MCF 10A (cell line): ENCODE data around the gene BACH2. TPM values are rescaled to one million over a fixed set of nuclear protein-coding genes. Genes with fewer than 3 reads are reported as not detected.

Source experiments
- BruUV-seq: library from RNA; stranded (reverse); fragments of 400-500 nt; replicated peaks from 2 replicates; lab custom pipeline; 2021; lab: Mats Ljungman, UMichigan
- CTCF ChIA-PET: fragments of 300-600 bp; sonication (Branson Sonifier 250); formaldehyde crosslinking; extraction: SDS; loops from one replicate; lab custom pipeline; 2021; ENCODE audit warnings: antibody characterized with exemption, inconsistent platforms; lab: Yijun Ruan, JAX
- POLR2A ChIA-PET: fragments of 300-600, 350-650 bp; sonication (Branson Sonifier 250); formaldehyde crosslinking; extraction: SDS; loops from one replicate; lab custom pipeline; 2020; ENCODE audit warnings: antibody characterized with exemption, inconsistent platforms; lab: Yijun Ruan, JAX
- DNase-seq: peaks from one replicate; pipeline ENCODE4 v3.0.0-alpha.2; 2018; ENCODE audit not compliant: unreplicated experiment
- H3K27ac Mint-ChIP-seq: one replicate; pipeline ENCODE4 v1.8.0; 2022; ENCODE audit warnings: mild to moderate bottlenecking, low read depth, mixed read lengths; ENCODE audit not compliant: unreplicated experiment
- H3K27me3 Mint-ChIP-seq: one replicate; pipeline ENCODE4 v1.8.0; 2022; ENCODE audit warnings: mixed read lengths; ENCODE audit not compliant: insufficient read depth, unreplicated experiment
- H3K36me3 Mint-ChIP-seq: one replicate; pipeline ENCODE4 v1.8.0; 2022; ENCODE audit warnings: mild to moderate bottlenecking, moderate library complexity, mixed read lengths; ENCODE audit not compliant: insufficient read depth, unreplicated experiment
- H3K4me1 Mint-ChIP-seq: one replicate; pipeline ENCODE4 v1.8.0; 2022; ENCODE audit warnings: mixed read lengths; ENCODE audit not compliant: insufficient read depth, unreplicated experiment
- H3K4me3 Mint-ChIP-seq: one replicate; pipeline ENCODE4 v1.8.0; 2022; ENCODE audit warnings: mild to moderate bottlenecking, moderate library complexity, mixed read lengths; ENCODE audit not compliant: unreplicated experiment
- H3K9me3 Mint-ChIP-seq: one replicate; pipeline ENCODE4 v1.8.0; 2022; ENCODE audit warnings: mixed read lengths; ENCODE audit not compliant: unreplicated experiment
- CTCF ChIP-seq: fragments of 200-600 bp; IDR thresholded peaks from one replicate; pipeline ENCODE4 v1.8.0; 2022; ENCODE audit warnings: antibody characterized with exemption, mild to moderate bottlenecking; ENCODE audit not compliant: unreplicated experiment
- intact Hi-C: fragments of 100-400 bp; cut with micrococcal nuclease; formaldehyde crosslinking; loops from 2 replicates; pipeline ENCODE4 v1.14.1; 2022
- total RNA-seq: library from RNA; stranded (reverse); gene quantifications from 2 replicates; pipeline ENCODE4 v1.2.3, GENCODE V29; 2022

Gene BACH2
- total RNA-seq, 1 experiment from 2014 or later = 9.9 TPM

- TF ChIP-seq CTCF = no peak
- Mint-ChIP-seq H3K36me3 (no peaks in the 10 kb centered on the region), H3K27ac (no peak overlapping the region), H3K4me1 (peaks cover 10% of the 10 kb centered on the region), H3K27me3 (no peaks in the 10 kb centered on the region), H3K9me3 (peaks cover 34% of the 10 kb centered on the region), H3K4me3 (no peak overlapping the region)
- POLR2A ChIA-PET = no interaction called here
- DNase-seq = no peak
- BruUV-seq = no TSS peak
- CTCF ChIA-PET = interaction anchor here (1.5 kb wide), 1 partner anchor 171 kb away, joined by 4 read pairs; no protein-coding TSS in a partner anchor
- intact Hi-C loops = no loop called here
Observed at GRCh38 chr6:90111387-90111786, 185.3 kb downstream of the BACH2 start.

GRCh38 chr6:90110971-90111370, 185.7 kb downstream of the BACH2 start:
- ChIA-PET POLR2A (no interaction called here), CTCF (interaction anchor here (1.5 kb wide), 1 partner anchor 170 kb away, joined by 4 read pairs; no protein-coding TSS in a partner anchor)
- Mint-ChIP-seq H3K9me3 (peaks cover 34% of the 10 kb centered on the region), H3K27me3 (no peaks in the 10 kb centered on the region), H3K4me3 (no peak overlapping the region), H3K27ac (no peak overlapping the region), H3K36me3 (no peaks in the 10 kb centered on the region), H3K4me1 (peaks cover 10% of the 10 kb centered on the region)
- no TSS peak for BruUV-seq
- intact Hi-C loops = no loop called here
- no peak for TF ChIP-seq CTCF
- DNase-seq = no peak

GRCh38 chr6:90109141-90109540, 187.5 kb downstream of the BACH2 start:
- H3K4me1 Mint-ChIP-seq = peaks cover 16% of the 10 kb centered on the region
- peak overlapping the region; percentile 13 for H3K27ac Mint-ChIP-seq
- no peaks in the 10 kb centered on the region for H3K27me3 Mint-ChIP-seq
- BruUV-seq = no TSS peak
- ChIA-PET POLR2A (interaction anchor here (0.9 to 1.1 kb wide), 2 partner anchors 10 to 11 kb away, joined by 3 to 4 read pairs; no protein-coding TSS in a partner anchor), CTCF (interaction anchor here (0.6 to 1.4 kb wide), 7 partner anchors 11 to 802 kb away, joined by 3 to 5 read pairs (median 3); no protein-coding TSS in a partner anchor)
- no peaks in the 10 kb centered on the region for H3K36me3 Mint-ChIP-seq
- H3K9me3 Mint-ChIP-seq = peaks cover 29% of the 10 kb centered on the region
- no peak overlapping the region for H3K4me3 Mint-ChIP-seq
- intact Hi-C loops = no loop called here
- DNase-seq = no peak
- TF ChIP-seq CTCF = no peak

- POLR2A ChIA-PET = no interaction called here
- Mint-ChIP-seq H3K4me1 (peaks cover 29% of the 10 kb centered on the region), H3K9me3 (peaks cover 17% of the 10 kb centered on the region), H3K4me3 (no peak overlapping the region), H3K36me3 (no peaks in the 10 kb centered on the region), H3K27me3 (no peaks in the 10 kb centered on the region), H3K27ac (no peak overlapping the region)
- CTCF ChIA-PET = no interaction called here
- BruUV-seq = no TSS peak
- DNase-seq = no peak
- TF ChIP-seq CTCF = no peak
- intact Hi-C loops = no loop called here
Observed at GRCh38 chr6:90107771-90108282, 188.8 kb downstream of the BACH2 start.
